Esophagus squamous epithelium (tissue), 4 donors: ENCODE measurements around the gene ATP5F1D.

ENCODE experiments used
- CTCF ChIP-seq, 6 experiments: fragments of 450-650 bp in 4 of 6; fragments of 200-600 bp in 2 of 6; sonication (generic) in 2 of 6; IDR thresholded peaks; one replicate each; pipeline ENCODE4 v1.5.1; 2016 to 2019; ENCODE audit warnings: antibody characterized with exemption in 6 of 6, mild to moderate bottlenecking in 4 of 6, moderate library complexity in 4 of 6
- POLR2A ChIP-seq, 4 donors: fragments of 450-650 bp; IDR thresholded peaks; one replicate each; pipeline ENCODE4 v1.6.1; 2017; ENCODE audit warnings: antibody characterized with exemption in 4 of 4, mild to moderate bottlenecking in 4 of 4, moderate library complexity in 3 of 4

- TF ChIP-seq CTCF (IDR thresholded peaks at IDR 0.05) (peak in 1 of 6 experiments; percentile 31), POLR2A (IDR thresholded peaks at IDR 0.05) (peak in 3 of 4 donors; percentile 95 to 96 (median 96))
Measured at GRCh38 chr19:1249298-1249989, 7.9 kb downstream of the ATP5F1D start.
